Measurements from ENCODE around the gene ORM1.

- TF ChIP-seq CTCF (conservative IDR thresholded peaks at IDR 0.05; ENCODE audit: low read length) (no peak), EZH2phosphoT487 (IDR thresholded peaks at IDR 0.05; ENCODE audit: borderline replicate concordance, low read depth, low read length) (no peak)
Measured at GRCh38 chr9:114304416-114305188, 18.3 kb upstream of the ORM1 start.
